ENCODE measurements around the gene TRAPPC12.
"Not testable (repeated sequence)": the region's sequence is repeated elsewhere in the genome, so short reads cannot be mapped to it uniquely, and the experiment has no call there.

The TRAPPC12 gene

GRCh38 chr2:3491716-3492474 is 112.4 kb downstream of the TRAPPC12 start:
- no peak overlapping the region for H3K4me3 ChIP-seq (ENCODE audit: low read length)
- no peak for TF ChIP-seq CTCF (conservative IDR thresholded peaks at IDR 0.05; ENCODE audit: low read length)
- DNase-seq (ENCODE audit: low read depth) = no peak

- DNase-seq (ENCODE audit: low read depth); H3K4me3 ChIP-seq (ENCODE audit: low read length): not testable (repeated sequence)
These were observed 112.9 kb downstream of the TRAPPC12 start for GRCh38 chr2:3492475-3492787.

- no peak overlapping the region for H3K4me3 ChIP-seq (ENCODE audit: low read length)
- TF ChIP-seq CTCF (conservative IDR thresholded peaks at IDR 0.05; ENCODE audit: low read length) = no peak
- peak; percentile 54 for DNase-seq (ENCODE audit: low read depth)
These were observed 113.6 kb downstream of the TRAPPC12 start for GRCh38 chr2:3492951-3493614.

GRCh38 chr2:3493615-3494007 is 114.1 kb downstream of the TRAPPC12 start:
- no peak for TF ChIP-seq CTCF (conservative IDR thresholded peaks at IDR 0.05; ENCODE audit: low read length)
- no peak overlapping the region for H3K4me3 ChIP-seq (ENCODE audit: low read length)
- DNase-seq (ENCODE audit: low read depth) = peak; percentile 11

- no peak for TF ChIP-seq CTCF (conservative IDR thresholded peaks at IDR 0.05; ENCODE audit: low read length)
- DNase-seq (ENCODE audit: low read depth) = no peak
These were observed 115.6 kb downstream of the TRAPPC12 start for GRCh38 chr2:3494984-3495666.

GRCh38 chr2:3496708-3497080 is 117.2 kb downstream of the TRAPPC12 start:
- not testable (repeated sequence) for DNase-seq (ENCODE audit: low read depth); H3K4me3 ChIP-seq (ENCODE audit: low read length)

More at GRCh38 chr2:3494984-3495666, 115.6 kb downstream of the TRAPPC12 start:
- H3K4me3 ChIP-seq (ENCODE audit: low read length) = no peak overlapping the region

- no peak overlapping the region for H3K4me3 ChIP-seq (ENCODE audit: low read length)
- no peak for DNase-seq (ENCODE audit: low read depth)
- no peak for TF ChIP-seq CTCF (conservative IDR thresholded peaks at IDR 0.05; ENCODE audit: low read length)
These were observed 119.4 kb downstream of the TRAPPC12 start for GRCh38 chr2:3498783-3499394.

Measured in AG10803 (cell line).